ENCODE results near the gene CFAP70.

DNA sequence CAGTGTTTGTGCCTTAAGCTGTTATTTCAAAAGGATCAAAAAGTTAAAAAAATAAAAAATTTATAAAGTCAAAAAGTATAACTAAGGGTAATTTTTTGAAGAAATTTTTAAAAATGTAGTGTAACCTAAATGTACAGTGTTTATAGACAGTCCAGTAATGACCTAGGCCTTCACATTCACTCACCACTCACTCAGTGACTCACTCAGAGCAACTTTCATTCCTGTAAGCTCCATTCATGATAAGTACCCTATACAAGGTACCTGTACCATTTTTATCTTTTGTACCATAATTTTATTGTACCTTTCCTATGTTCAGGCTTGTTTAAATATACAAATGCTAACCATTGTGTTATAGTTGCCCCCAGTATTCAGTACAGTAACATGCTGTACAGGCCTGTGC, 133.1 kb downstream of the CFAP70 start:
- no peak for TF ChIP-seq CREB1 (CRISPR knock-in tag; IDR thresholded peaks at IDR 0.05)
- TF ChIP-seq MXD4 (CRISPR knock-in tag; IDR thresholded peaks at IDR 0.05; ENCODE audit: borderline replicate concordance) = no peak
- TF ChIP-seq, protein P1, sequence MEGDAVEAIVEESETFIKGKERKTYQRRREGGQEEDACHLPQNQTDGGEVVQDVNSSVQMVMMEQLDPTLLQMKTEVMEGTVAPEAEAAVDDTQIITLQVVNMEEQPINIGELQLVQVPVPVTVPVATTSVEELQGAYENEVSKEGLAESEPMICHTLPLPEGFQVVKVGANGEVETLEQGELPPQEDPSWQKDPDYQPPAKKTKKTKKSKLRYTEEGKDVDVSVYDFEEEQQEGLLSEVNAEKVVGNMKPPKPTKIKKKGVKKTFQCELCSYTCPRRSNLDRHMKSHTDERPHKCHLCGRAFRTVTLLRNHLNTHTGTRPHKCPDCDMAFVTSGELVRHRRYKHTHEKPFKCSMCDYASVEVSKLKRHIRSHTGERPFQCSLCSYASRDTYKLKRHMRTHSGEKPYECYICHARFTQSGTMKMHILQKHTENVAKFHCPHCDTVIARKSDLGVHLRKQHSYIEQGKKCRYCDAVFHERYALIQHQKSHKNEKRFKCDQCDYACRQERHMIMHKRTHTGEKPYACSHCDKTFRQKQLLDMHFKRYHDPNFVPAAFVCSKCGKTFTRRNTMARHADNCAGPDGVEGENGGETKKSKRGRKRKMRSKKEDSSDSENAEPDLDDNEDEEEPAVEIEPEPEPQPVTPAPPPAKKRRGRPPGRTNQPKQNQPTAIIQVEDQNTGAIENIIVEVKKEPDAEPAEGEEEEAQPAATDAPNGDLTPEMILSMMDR (IDR thresholded peaks at IDR 0.05) = no peak
- TF ChIP-seq, protein P2, sequence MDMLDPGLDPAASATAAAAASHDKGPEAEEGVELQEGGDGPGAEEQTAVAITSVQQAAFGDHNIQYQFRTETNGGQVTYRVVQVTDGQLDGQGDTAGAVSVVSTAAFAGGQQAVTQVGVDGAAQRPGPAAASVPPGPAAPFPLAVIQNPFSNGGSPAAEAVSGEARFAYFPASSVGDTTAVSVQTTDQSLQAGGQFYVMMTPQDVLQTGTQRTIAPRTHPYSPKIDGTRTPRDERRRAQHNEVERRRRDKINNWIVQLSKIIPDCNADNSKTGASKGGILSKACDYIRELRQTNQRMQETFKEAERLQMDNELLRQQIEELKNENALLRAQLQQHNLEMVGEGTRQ (CRISPR knock-in tag; IDR thresholded peaks at IDR 0.05) = no peak
- no peak for TF ChIP-seq FOXK1 (CRISPR knock-in tag; IDR thresholded peaks at IDR 0.05)
- no peak for TF ChIP-seq CBFB (CRISPR knock-in tag; IDR thresholded peaks at IDR 0.05; ENCODE audit: low read depth)
- no peak for TF ChIP-seq ZNF263 (CRISPR knock-in tag; IDR thresholded peaks at IDR 0.05; ENCODE audit: low read depth)
- TF ChIP-seq, protein P3, sequence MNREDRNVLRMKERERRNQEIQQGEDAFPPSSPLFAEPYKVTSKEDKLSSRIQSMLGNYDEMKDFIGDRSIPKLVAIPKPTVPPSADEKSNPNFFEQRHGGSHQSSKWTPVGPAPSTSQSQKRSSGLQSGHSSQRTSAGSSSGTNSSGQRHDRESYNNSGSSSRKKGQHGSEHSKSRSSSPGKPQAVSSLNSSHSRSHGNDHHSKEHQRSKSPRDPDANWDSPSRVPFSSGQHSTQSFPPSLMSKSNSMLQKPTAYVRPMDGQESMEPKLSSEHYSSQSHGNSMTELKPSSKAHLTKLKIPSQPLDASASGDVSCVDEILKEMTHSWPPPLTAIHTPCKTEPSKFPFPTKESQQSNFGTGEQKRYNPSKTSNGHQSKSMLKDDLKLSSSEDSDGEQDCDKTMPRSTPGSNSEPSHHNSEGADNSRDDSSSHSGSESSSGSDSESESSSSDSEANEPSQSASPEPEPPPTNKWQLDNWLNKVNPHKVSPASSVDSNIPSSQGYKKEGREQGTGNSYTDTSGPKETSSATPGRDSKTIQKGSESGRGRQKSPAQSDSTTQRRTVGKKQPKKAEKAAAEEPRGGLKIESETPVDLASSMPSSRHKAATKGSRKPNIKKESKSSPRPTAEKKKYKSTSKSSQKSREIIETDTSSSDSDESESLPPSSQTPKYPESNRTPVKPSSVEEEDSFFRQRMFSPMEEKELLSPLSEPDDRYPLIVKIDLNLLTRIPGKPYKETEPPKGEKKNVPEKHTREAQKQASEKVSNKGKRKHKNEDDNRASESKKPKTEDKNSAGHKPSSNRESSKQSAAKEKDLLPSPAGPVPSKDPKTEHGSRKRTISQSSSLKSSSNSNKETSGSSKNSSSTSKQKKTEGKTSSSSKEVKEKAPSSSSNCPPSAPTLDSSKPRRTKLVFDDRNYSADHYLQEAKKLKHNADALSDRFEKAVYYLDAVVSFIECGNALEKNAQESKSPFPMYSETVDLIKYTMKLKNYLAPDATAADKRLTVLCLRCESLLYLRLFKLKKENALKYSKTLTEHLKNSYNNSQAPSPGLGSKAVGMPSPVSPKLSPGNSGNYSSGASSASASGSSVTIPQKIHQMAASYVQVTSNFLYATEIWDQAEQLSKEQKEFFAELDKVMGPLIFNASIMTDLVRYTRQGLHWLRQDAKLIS (CRISPR knock-in tag; IDR thresholded peaks at IDR 0.05; ENCODE audit: borderline replicate concordance) = no peak

Data from WTC11 (cell line).